NCI-H128 (cell line): ENCODE data around the gene PAK4.
"Not testable (repeated sequence)": the region's sequence is repeated elsewhere in the genome, so short reads cannot be mapped to it uniquely, and the experiment has no call there.

ENCODE experiments used
- DNase-seq: peaks from one replicate; lab custom pipeline; 2025; ENCODE audit not compliant: unreplicated experiment; lab: John Stamatoyannopoulos, UW

Gene PAK4

DNA sequence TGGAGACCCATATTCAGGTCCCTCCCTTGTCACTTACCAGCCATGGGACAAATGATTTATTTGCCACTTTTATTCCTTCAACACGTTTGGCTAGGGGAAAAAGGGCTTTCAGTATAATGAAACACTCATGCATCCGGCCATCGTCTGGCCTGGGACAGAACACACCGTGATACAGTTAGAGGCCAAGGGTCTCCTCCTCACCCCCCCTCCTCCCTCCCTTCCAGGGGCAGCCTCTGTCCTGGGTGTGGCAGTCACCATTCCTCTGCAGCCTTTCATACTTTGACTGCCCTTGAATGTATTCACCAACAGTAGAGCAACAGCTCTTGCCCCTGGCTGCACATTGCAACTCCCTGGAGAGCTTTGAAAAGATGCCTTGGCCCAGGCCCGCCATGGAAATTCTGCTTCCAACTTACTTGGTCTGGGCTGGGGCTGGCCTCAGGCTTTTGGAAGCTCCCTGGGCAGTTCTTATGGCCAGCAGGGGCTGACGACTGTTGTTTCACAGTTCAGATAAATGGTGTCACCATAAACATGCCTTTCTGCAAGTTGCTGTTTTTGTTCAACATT, 3.0 kb downstream of the PAK4 start:
- DNase-seq: no peak

DNA sequence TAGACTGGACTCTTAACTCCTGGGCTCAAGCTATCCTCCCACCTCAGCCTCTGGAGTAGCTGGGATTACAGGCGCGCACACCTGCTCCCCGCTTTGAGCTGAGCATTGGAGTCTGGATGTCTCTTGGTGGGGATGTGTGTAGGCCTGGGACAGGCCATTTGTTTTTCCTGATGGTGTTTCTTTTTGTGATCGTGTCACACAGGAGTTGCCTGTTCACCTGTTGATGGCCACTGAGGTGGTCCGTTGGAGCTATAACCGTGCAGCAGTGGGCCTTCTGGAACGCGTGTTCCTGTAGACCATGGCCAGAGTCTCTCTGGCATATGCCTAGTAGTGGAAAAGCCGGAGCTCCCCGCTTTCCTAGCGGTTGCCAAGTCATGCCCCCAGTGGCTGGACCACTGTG, 3.5 kb downstream of the PAK4 start:
- DNase-seq: no peak

DNA sequence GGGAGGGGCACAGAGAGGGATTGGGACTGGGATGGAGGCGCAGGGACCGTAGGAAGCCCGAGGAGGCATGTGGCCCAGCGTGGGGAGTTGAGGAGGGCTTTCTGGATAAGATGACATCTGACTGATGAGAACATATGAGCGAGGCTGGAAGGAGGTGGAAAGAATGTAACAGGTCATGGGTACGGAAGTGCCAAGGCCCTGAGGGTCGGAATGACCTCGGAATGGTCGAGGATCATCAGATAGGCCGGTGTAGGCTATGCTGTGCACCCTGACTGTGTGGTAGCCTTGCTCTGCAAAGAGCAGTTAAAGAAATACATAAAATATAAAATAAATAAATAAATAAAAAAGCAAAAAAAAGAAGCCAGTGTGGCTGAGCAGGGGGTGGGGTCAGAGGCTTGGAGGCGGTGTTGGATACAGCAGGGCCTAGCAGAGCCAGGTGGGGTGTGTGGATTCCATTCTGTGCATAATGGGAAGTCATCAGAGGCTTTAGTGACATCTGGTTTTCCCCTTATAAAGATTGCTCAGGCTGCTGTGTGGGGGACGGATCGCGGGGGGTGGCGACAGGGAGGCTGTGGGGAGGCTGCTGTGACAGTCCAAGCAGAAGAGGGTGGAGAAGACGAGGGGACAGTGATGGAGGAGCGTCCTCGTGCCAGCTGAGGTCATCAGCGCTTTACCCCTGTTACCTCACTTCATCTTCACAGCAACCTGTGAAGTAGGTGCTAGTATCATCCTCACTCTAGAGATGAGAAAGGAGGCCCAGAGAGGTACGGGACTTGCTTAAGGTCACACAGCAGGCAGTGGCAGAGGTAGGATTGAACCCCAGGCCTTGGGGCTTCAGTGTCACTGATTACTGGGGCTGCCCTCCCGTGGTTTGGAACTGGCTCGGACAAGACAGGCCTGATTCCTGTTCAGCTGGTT, 5.0 kb downstream of the PAK4 start:
- DNase-seq: no peak

DNA sequence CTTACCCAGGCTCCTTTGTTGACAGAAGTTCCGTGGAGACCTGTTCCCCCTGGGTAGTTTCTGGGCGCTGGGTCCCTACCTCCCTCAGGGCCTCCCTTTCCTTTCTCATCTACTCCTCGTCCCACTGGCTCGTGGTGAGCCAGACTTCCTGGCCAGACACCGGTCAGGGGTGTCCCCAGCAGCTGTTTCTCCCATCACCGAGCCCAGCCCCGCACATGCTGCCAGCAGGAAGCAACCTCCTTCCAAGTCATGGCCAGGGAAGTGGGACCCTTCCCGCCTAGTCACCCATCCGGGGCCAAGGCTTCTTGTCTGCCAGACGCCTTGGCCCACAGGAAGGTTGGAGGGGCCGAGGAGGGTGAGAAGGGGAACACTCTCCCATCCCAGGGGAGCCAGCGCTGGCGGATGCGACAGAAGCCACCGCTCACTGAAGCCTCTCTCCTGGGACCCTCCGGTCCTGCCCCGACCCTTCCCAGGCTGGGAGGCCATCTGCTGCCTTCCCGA, 5.7 kb downstream of the PAK4 start:
- DNase-seq: no peak

DNA sequence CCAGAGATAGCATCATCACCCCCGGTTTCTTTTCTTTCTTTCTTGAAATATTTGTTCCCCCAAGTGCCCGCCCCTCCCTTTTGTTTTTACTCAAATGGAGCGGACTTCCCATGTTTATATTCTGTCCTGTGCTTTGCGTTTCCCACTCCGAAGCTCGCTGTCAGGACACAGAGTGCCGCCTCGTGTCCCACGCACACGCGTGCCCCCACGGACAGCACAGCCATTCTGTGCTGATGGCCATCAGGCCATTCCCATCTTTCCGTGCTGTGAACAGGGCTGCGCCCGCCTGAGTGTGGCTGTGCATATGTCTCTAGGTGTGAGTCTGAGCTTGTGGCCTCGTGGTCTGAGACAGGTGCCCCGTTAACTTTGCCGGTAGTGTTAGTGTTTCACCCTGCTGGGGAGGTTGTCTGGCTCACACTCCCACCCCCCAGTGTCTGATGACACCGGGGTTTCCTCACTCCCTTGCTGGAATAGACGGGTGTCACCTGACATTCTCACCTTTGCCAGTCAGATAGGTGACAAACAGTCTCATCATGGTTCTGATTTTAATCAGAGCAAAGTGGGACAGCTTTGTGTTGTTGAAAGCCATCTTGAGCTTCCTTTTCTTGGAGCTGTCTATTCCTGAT, 6.9 kb downstream of the PAK4 start:
- no peak for DNase-seq

DNA sequence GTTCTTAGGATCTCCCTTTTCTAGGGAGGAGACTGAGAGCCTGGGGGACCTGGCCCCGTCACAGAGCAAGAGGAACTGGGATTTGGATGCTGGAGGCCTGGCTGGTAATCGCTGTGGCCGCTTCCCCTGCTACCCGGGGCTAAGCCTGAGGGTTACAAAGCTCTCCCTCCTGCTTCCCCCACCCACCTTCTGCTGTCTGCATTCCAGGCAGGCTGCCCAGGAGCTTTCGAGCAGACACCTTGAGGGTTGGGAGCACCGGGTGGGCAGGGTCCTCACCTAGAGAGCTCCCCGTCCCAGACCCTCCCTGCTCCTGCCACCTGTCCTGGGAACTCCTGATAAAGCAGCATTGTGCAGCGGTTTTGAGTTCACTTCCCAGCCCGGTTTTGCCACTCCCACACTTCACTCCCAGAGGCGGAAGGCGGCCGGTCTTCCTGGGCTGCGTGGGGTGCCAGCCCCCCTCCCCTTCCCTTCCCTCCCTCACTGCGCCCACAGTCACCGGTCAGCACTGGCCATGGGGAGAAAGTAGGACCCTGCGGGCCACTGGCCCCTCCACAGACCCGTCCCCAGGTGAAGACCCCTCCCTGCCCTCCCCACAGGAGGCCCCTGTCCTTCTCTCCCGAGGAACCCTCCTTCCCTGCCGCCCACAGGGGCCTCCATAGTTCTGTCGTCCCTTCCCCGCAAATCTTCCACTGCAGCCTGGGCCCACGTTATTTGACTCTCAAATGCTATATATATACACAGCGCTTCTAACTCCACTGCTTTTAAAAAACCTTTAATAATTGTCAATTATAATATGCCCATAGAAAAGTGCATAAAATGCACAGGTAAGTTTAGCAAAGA, 8.1 kb downstream of the PAK4 start:
- no peak for DNase-seq

DNA sequence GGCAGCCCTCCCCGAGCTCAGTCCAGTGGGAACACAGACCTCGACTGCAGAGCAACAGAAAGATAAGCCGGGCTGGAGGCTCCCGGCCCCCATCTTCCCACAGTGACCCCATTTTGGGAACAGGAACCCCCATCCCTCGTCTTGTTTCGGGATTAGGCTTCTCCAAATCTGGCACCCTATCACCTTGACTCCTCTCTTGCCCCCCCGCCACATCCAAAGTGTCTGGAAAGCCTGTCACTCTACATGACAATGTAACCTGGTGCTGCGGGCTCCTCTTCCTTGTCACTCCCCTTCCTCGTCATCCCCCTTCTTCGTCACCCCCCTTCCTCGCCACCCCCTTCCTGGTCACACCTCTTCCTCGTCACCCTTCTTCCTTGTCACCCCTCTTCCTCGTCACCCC, 10.1 kb downstream of the PAK4 start:
- no peak for DNase-seq

DNA sequence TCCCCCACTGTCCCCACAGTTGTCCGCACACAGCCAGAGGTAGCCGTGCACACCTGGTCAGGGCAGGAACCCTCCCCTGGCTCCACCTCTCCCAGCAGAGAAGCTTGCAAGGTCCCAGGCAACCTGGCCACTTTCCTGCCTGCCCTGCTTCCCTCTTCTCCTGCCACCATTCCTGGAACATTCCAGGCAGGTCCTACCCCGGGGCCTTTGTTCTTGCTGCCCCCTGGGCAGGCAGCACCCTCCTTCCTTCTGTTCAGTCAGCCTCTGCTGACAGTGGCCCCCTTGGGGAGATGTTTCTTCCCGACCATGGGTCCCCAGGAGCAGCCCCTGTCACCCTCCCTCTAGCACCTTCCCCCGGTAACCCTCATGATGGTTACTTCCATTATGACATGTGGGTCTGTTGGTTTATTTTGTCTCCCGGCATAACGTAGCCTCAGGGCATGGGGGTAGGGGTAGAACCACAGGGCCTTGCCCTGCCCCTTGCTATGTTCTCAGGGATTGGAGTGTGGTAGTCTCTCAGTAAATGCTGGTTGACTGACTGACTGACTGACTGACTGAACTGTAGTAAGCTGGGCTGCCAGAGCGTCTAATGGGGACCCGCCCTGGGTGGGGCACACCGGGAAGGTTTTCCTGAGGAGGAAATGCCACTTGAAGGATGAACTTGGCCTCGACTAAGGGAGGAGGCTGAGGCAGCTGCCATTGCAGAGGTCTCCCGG, 10.8 kb downstream of the PAK4 start:
- no peak for DNase-seq

DNA sequence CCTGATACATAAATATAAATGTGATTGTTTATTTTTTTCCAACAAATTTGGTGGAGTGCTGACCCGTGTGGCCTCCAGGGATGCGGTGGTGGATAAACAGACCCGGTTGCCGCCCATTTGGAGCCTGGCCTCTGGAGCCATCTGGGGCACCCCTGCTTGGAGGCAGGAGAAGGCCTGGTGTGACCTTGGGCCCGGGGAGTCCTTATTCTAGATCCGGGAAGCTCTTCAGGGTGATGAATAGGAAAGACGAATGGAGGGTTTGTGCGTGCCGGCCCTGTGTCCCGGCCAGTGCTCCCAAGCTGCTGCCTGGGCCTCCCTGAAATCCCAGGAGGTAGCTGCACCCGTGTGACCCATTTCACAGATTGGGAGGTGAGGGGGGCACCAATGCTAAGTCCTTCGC, 11.5 kb downstream of the PAK4 start:
- DNase-seq: no peak

DNA sequence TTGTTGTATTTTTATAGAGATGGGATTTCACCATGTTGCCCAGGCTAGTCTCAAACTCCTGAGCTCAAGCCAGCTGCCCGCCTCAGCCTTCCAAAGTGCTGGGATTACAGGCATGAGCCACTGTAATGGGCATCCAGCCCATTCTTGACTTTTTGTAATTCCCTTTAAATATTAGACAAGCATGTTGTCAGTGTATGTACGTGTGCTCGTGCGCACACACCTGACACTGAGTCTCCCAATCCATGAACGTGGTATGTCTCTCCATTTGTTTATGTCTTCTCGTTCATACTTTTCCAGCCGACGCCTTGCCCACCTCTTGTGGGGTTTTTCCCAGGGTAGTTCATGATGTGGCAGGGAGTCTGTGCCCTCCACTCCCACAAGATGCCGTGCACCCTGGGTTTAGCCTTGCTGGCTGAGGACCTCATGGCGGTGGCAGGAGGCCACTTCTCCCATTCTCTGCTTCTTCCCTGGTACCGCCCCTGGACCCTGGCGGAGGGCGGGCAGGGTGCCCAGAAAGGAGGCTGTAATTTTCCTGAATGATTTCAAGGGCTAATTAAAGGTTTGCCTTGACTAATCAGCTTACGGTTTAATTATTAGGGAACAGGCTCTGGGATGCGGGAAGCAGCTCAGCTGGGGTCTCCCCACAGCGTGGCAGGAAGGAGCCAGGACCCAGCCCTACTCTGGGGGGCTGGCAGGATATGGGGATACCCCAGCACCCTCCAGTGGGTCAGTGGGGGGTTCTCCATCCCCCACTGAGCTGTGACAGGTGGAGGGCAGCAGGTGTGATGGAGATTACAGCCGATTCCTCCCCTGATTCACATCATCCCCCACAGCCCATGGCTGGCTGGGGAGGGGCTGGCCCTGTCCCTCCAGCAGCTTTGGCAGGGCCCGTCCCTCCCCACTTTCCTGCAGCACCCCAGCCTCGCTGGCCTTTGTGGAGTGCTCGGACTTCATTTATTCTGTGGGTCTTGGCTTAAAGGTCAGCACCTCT, 12.9 kb downstream of the PAK4 start:
- DNase-seq: no peak

DNA sequence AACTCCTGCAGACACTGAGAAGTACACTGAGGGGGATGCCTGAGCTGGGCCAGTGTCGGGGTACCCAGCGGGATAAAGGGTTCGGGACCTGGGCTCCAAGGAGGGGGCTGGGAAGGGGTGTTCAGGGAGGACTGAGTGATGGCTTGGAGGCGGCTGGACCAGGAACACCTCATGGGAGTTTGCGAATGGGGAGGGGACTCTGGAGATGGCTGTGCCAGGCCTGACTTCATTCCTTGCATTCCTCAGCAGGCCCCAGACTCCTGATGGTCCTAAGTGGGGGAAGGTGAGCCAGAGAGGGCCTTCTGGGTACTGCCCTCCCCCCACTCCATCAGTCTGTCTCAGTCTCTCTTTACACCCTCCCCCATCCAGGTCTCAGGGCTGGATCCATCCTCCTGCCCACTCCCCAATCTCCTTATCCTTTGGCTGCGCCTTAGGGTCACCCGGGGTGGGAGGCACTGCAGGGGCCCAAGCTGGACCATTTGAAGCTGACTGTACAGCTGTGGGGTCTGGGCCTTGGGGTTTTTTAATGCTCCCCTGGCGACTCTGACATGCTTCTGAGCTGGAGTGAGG, 13.8 kb downstream of the PAK4 start:
- no peak for DNase-seq

DNA sequence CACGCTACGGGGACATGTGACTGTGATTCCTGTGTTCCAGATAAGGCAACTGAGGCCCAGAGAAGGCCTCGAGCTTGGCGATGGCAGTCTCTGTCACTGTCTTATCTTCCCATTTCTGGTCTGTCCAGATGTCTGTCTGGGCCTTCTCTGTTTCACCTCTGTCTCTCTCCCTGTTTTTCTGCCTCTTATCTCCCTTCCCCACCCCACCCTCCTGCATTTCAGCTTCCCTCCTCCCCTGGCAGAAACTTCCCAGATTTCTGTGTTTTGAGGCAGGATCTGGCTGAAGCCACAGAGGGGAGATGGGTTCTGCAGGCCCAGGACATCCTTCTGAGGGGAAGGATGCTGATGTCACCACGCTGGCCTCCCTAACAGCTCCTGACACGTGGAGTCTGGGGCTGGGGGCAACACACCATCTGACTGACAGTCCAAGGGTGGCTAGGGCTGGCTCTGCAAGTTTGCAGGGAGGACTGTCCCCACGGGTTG, 14.4 kb downstream of the PAK4 start:
- no peak for DNase-seq

DNA sequence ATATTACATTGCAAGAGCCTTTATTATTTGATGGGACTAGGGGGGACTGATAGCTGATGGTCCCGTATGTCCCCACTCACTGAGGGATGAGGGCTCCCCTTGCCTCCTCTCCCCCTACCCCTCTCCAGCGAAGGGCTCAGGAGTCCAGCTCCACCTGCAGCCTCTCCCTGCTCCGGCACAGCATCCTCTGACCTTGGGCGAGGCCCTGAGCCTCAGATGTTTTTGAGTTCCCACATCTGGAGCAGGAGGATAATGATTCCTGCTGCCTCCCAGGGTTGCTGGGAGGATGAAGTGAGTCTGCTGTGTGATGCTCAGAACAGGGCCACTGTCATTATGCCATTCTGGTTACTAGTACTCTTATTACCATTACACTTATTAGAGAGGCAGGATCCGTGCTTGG, 15.0 kb downstream of the PAK4 start:
- DNase-seq: no peak

DNA sequence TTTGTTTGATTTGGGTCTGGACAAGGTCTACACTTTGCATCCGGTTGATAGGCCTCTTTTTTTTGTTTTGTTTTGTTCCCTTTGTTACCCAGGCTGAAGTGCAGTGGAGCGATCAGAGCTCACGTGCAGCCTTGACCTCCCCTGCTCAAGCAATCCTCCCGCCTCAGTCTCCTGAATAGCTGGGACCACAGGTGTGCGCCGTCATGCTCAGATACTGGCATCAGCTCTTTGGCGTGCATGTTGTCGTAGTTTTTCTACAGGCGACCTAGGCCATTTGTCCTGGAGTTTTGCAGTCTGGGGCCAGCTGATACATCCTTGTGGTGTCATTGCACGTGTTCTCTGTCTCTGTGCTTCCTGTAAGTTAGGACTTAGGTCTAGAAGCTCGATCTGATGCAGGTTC, 16.3 kb downstream of the PAK4 start:
- DNase-seq: no peak

DNA sequence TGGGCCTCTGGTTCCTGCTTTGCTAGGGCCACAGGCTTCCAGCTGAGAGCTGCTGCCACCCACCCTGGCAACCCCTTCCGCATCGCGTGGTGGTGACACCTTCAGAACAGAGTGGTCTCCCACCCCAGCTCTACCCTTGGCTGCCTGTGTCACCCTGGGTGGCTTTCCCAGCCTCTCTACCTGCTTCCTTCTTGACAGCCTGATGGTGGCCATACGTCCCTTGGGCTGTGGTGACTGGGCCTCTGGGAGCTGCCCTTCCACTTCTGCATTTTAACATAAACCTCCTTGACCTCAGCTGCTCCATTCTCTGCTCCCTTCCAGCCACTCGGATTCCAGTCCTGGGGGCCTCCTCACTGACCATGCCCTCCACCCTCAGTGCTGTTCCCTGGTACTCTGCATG, 17.0 kb downstream of the PAK4 start:
- DNase-seq: no peak

DNA sequence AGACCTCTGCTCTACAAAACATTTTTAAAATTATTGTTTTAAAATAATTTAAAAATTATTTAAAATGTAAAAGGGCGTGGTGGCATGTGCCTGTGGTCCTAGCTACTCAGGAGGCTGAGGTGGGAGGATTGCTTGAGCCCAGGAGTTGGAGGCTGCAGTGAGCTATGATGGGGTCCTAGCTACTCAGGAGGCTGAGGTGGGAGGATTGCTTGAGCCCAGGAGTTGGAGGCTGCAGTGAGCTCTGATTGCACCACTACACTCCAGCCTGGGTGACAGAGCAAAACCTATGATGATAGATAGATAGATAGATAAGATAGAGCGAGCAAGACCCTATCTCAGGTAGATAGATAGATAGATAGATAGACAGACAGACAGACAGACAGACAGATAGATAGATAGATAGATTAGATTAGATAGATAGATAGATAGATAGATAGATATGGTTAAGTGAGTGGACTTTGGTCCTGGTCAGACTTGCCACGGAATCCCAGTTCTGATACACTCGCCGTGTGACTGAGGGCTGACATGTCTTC, 18.2 kb downstream of the PAK4 start:
- DNase-seq: not testable (repeated sequence)

DNA sequence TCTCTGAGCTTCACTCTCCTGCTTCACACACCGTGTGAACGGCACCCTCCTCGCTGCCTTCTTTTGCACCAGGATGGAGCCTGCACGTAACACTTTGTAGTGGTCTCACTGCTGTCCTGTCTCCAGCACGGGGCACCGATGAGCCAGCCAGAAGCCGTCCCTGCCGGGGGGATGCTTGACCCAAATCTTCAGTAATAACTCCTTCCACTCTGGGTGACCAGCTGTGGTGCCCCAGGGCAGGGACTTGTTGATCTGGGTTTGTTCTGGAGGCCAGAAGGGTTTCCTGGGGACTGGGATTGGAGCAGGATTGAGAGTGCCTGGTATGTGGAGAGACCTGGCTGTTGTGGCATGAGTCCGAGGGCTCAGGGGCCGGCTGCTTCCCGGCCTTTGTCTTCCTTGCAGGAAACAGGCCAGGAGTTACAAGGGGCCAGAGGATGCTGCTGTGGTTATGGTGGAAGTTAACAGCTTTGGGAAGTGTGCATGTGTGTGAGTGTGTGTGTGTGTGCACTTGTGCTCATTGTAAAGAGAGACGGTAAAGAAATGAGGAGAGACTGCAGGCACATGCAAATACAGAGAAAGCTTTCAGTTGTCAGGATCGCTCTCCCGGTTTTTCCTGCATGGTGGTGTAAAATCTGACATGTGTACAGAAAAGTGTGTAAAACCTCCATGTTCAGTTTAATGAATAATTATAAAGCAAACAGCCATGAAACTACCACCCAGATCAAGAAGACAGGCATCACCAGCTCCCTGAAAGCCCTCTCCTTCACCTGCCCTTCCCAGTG, 18.9 kb downstream of the PAK4 start:
- no peak for DNase-seq
